NCI-H2081 (cell line): ENCODE data around the gene MAF.

ENCODE experiments used
- DNase-seq, 2 experiments: peaks; one replicate each; lab custom pipeline; 2025; lab: John Stamatoyannopoulos, UW

Gene MAF

GRCh38 chr16:79612207-79612606 is 11.7 kb upstream of the MAF start:
- DNase-seq = no peak

GRCh38 chr16:79610771-79611170 is 10.2 kb upstream of the MAF start:
- DNase-seq = no peak

GRCh38 chr16:79609861-79610260 is 9.3 kb upstream of the MAF start:
- DNase-seq = no peak

- DNase-seq = no peak
Measured at GRCh38 chr16:79608976-79609375, 8.4 kb upstream of the MAF start.

- no peak for DNase-seq
Measured at GRCh38 chr16:79607587-79607986, 7.0 kb upstream of the MAF start.

- DNase-seq = no peak
Measured at GRCh38 chr16:79605999-79606398, 5.5 kb upstream of the MAF start.

- DNase-seq = no peak
Measured at GRCh38 chr16:79603055-79603454, 2.5 kb upstream of the MAF start.

- no peak for DNase-seq
Measured at GRCh38 chr16:79602628-79603014, 2.1 kb upstream of the MAF start.

- DNase-seq = peak; percentile 50 to 64
Measured at GRCh38 chr16:79601931-79602627, 1.5 kb upstream of the MAF start.

- DNase-seq = no peak
Measured at GRCh38 chr16:79601092-79601930, 774 bp upstream of the MAF start.

GRCh38 chr16:79599837-79600637 is 500 bp downstream of the MAF start:
- peak; percentile 36 to 64 for DNase-seq

- DNase-seq = peak; percentile 21 to 50
Measured at GRCh38 chr16:79599256-79599836, 1.2 kb downstream of the MAF start.

- peak; percentile 24 to 46 for DNase-seq
Measured at GRCh38 chr16:79598348-79599181, 2.0 kb downstream of the MAF start.

GRCh38 chr16:79598063-79598347 is 2.5 kb downstream of the MAF start:
- DNase-seq = no peak

GRCh38 chr16:79597277-79598062 is 3.1 kb downstream of the MAF start:
- no peak for DNase-seq

GRCh38 chr16:79595931-79596450 is 4.5 kb downstream of the MAF start:
- no peak for DNase-seq

GRCh38 chr16:79595231-79595641 is 5.3 kb downstream of the MAF start:
- DNase-seq = no peak

GRCh38 chr16:79593754-79594153 is 6.8 kb downstream of the MAF start:
- DNase-seq = no peak

GRCh38 chr16:79593074-79593531 is 7.4 kb downstream of the MAF start:
- no peak for DNase-seq

- DNase-seq = no peak
Measured at GRCh38 chr16:79592186-79592585, 8.4 kb downstream of the MAF start.
